PC-9 (cell line): ENCODE measurements around the gene PANX2. TPM values are rescaled to one million over a fixed set of nuclear protein-coding genes. Genes with fewer than 3 reads are reported as not detected.

Experiments
- BruUV-seq: library from RNA; stranded (reverse); fragments of 400-500 nt; replicated peaks from 2 replicates; lab custom pipeline; 2021; lab: Mats Ljungman, UMichigan
- CTCF ChIA-PET: fragments of 300-600 bp; sonication (Branson Sonifier 250); formaldehyde crosslinking; loops from one replicate; lab custom pipeline; 2022; ENCODE audit warnings: antibody characterized with exemption; lab: Charles Lee
- POLR2A ChIA-PET: fragments of 300-600 bp; sonication (Branson Sonifier 250); formaldehyde crosslinking; loops from one replicate; lab custom pipeline; 2022; ENCODE audit warnings: antibody characterized with exemption; ENCODE audit not compliant: unreplicated experiment; lab: Charles Lee
- DNase-seq, 2 experiments: peaks; one replicate each; pipeline versions ENCODE4 v3.0.0 to v3.0.0-alpha.2; 2015 to 2022; ENCODE audit warnings: mixed read lengths in 1 of 2
- H2AFZ ChIP-seq: fragments of 200-600 bp; sonication (generic); 2 replicates; pipeline ENCODE4 v1.8.1; 2017; ENCODE audit warnings: antibody characterized with exemption
- H3F3A ChIP-seq: fragments of 200-600 bp; sonication (generic); 2 replicates; pipeline ENCODE4 v1.8.1; 2017; ENCODE audit warnings: antibody characterized with exemption, mild to moderate bottlenecking, low read depth; ENCODE audit not compliant: insufficient read depth
- H3K27ac ChIP-seq: fragments of 200-600 bp; sonication (generic); 2 replicates; pipeline ENCODE4 v1.6.1; 2016; ENCODE audit warnings: mixed run types
- H3K27me3 ChIP-seq: fragments of 200-600 bp; sonication (generic); 2 replicates; pipeline ENCODE4 v1.6.1; 2016; ENCODE audit warnings: low read depth, mixed run types; ENCODE audit not compliant: insufficient read depth
- H3K36me3 ChIP-seq: fragments of 200-600 bp; sonication (generic); 2 replicates; pipeline ENCODE4 v1.6.1; 2016; ENCODE audit warnings: low read depth, mixed run types
- H3K4me1 ChIP-seq: fragments of 200-600 bp; sonication (generic); replicated peaks from 2 replicates; pipeline ENCODE4 v1.6.1; 2016; ENCODE audit warnings: mixed run types; ENCODE audit not compliant: insufficient read depth
- H3K4me2 ChIP-seq: fragments of 200-600 bp; sonication (generic); 2 replicates; pipeline ENCODE4 v1.6.1; 2017; ENCODE audit warnings: mixed run types
- H3K4me3 ChIP-seq: fragments of 200-600 bp; sonication (generic); 2 replicates; pipeline ENCODE4 v1.6.1; 2016; ENCODE audit warnings: mixed run types
- H3K79me2 ChIP-seq: fragments of 200-600 bp; sonication (generic); 2 replicates; pipeline ENCODE4 v1.6.1; 2017; ENCODE audit warnings: low read depth, mixed run types
- H3K9me2 ChIP-seq: fragments of 200-600 bp; sonication (generic); 2 replicates; pipeline ENCODE4 v1.8.1; 2017; ENCODE audit warnings: mild to moderate bottlenecking; ENCODE audit not compliant: insufficient read depth
- H3K9me3 ChIP-seq: fragments of 200-600 bp; sonication (generic); 2 replicates; pipeline ENCODE4 v1.8.1; 2016; ENCODE audit warnings: low read depth; ENCODE audit not compliant: insufficient read depth
- H4K20me1 ChIP-seq: fragments of 200-600 bp; sonication (generic); 2 replicates; pipeline ENCODE4 v1.8.1; 2017; ENCODE audit not compliant: insufficient read depth
- CTCF ChIP-seq: fragments of 200-600 bp; sonication (generic); conservative IDR thresholded peaks from 2 replicates; pipeline ENCODE4 v1.6.1; 2017; ENCODE audit warnings: mixed run types, antibody characterized with exemption, mild to moderate bottlenecking, moderate library complexity
- EZH2 ChIP-seq: fragments of 200-600 bp; sonication (generic); IDR thresholded peaks from 2 replicates; pipeline ENCODE4 v1.8.0; 2017; ENCODE audit warnings: antibody characterized with exemption, low read depth
- intact Hi-C: fragments of 100-400 bp; cut with micrococcal nuclease; formaldehyde crosslinking; loops from one replicate; pipeline ENCODE4 v1.10.0; 2022; ENCODE audit not compliant: unreplicated experiment
- total RNA-seq: library from RNA; stranded (reverse); gene quantifications from 2 replicates; pipeline ENCODE4 v1.2.3, GENCODE V29; 2021

PANX2 gene
- total RNA-seq, 1 experiment from 2014 or later = 51.7 TPM

DNA sequence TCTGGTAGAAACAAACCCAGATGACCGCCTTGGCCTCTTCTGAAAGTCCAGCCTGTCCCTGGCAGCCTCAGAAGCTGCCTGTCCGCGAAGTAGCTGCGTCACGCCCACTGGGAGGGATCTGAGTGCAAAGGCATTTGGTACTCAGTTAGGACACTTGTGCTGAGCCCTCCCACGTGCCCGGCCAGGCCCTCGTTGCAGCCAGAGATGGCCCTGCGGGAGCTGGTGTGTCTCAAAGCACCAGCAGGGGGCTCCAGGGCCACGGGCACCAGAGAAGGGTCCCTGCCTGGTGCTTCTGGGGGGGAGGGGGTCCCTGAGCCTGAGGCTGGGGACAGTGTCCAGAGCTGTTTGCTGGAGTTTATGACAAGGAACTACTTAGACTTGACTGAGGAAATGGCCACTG lies 36.1 kb downstream of the PANX2 start:
- H3K4me1 ChIP-seq = peaks cover 12% of the 10 kb centered on the region
- peaks cover 29% of the 10 kb centered on the region for H3K36me3 ChIP-seq
- no peak overlapping the region for H3K4me2 ChIP-seq
- no peak overlapping the region for H2AFZ ChIP-seq
- no peak overlapping the region for H3K4me3 ChIP-seq
- no peak overlapping the region for H3K27ac ChIP-seq
- DNase-seq = no peak
- ChIA-PET CTCF (no interaction called here), POLR2A (no interaction called here)
- peaks cover 29% of the 10 kb centered on the region for H3K79me2 ChIP-seq
- peaks cover 65% of the 10 kb centered on the region for H4K20me1 ChIP-seq
- BruUV-seq = no TSS peak
- H3K27me3 ChIP-seq = no peaks in the 10 kb centered on the region
- intact Hi-C loops = no loop called here
- H3K9me2 ChIP-seq = no peaks in the 10 kb centered on the region
- H3F3A ChIP-seq = peaks cover 39% of the 10 kb centered on the region; the same call in 1 of the 2 replicates
- no peaks in the 10 kb centered on the region for H3K9me3 ChIP-seq
- TF ChIP-seq CTCF = peak; percentile 67
- no peak for TF ChIP-seq EZH2

DNA sequence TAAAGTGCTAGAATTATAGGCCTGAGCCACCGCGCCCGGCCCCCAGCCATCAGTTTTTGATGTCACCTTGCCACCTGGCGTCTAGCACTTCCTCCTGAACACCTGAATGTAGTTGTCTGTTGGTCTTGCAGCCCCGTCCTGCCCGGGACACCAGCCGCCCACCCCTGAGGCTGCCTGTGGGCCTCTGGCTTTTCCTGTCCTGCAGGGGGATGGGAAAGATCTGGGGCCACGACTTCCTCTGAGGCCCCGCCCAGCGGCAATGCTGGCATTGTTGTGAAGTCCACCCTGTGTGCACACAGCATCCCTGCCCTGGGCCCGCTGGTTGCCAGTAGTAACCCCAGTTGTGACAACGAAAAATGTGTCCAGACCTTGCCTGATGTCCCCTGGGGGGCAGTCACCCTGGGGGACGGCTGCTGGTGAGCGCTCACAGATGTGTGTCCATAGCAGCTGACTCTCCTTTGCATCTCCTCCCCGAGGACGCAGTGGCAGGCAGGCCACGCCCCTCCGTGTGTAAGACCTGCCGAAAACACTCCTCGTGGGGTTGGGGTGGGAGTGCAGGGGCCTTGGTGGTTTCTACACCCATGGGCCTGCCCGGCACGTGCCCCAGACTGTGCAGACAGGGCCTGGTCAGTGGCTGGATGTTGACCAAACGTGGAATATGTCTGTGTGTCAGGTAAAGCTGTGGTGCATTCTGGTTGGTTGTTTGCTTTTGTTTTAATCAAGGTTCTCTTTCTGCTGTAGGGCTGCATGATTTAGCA lies 37.0 kb downstream of the PANX2 start:
- no peaks in the 10 kb centered on the region for H3K9me3 ChIP-seq
- no peak overlapping the region for H3K4me3 ChIP-seq
- TF ChIP-seq CTCF (no peak), EZH2 (no peak)
- peaks cover 44% of the 10 kb centered on the region; the same call in 1 of the 2 replicates for H3F3A ChIP-seq
- no peak overlapping the region for H2AFZ ChIP-seq
- DNase-seq = no peak
- H3K4me2 ChIP-seq = no peak overlapping the region
- BruUV-seq = no TSS peak
- H3K36me3 ChIP-seq = peaks cover 36% of the 10 kb centered on the region
- H3K27me3 ChIP-seq = no peaks in the 10 kb centered on the region
- H3K4me1 ChIP-seq = peaks cover 4% of the 10 kb centered on the region; the same call in 1 of the 2 replicates
- peaks cover 20% of the 10 kb centered on the region for H3K79me2 ChIP-seq
- H3K9me2 ChIP-seq = no peaks in the 10 kb centered on the region
- intact Hi-C loops = no loop called here
- peaks cover 60% of the 10 kb centered on the region for H4K20me1 ChIP-seq
- POLR2A ChIA-PET = no interaction called here
- H3K27ac ChIP-seq = no peak overlapping the region
- CTCF ChIA-PET = interaction anchor here (0.6 kb wide), 1 partner anchor 40 kb away, joined by 3 read pairs; no protein-coding TSS in a partner anchor

GRCh38 chr22:50208430-50208938 lies 38.0 kb downstream of the PANX2 start:
- Histone ChIP-seq H3K27ac (no peak overlapping the region), H3F3A (peaks cover 39% of the 10 kb centered on the region; the same call in 1 of the 2 replicates), H4K20me1 (peaks cover 60% of the 10 kb centered on the region), H3K27me3 (no peaks in the 10 kb centered on the region), H3K4me2 (no peak overlapping the region), H3K4me1 (no peaks in the 10 kb centered on the region), H3K36me3 (peaks cover 36% of the 10 kb centered on the region), H3K4me3 (no peak overlapping the region), H2AFZ (no peak overlapping the region), H3K9me2 (no peaks in the 10 kb centered on the region), H3K9me3 (no peaks in the 10 kb centered on the region), H3K79me2 (peaks cover 10% of the 10 kb centered on the region)
- TF ChIP-seq CTCF (no peak), EZH2 (no peak)
- intact Hi-C loops = no loop called here
- no TSS peak for BruUV-seq
- no peak for DNase-seq
- POLR2A ChIA-PET = interaction anchor here (0.6 kb wide), 1 partner anchor 72 kb away, joined by 8 read pairs; no protein-coding TSS in a partner anchor
- CTCF ChIA-PET = no interaction called here
